Measurements from ENCODE around the gene THAP12.

THAP12 gene, protein sequence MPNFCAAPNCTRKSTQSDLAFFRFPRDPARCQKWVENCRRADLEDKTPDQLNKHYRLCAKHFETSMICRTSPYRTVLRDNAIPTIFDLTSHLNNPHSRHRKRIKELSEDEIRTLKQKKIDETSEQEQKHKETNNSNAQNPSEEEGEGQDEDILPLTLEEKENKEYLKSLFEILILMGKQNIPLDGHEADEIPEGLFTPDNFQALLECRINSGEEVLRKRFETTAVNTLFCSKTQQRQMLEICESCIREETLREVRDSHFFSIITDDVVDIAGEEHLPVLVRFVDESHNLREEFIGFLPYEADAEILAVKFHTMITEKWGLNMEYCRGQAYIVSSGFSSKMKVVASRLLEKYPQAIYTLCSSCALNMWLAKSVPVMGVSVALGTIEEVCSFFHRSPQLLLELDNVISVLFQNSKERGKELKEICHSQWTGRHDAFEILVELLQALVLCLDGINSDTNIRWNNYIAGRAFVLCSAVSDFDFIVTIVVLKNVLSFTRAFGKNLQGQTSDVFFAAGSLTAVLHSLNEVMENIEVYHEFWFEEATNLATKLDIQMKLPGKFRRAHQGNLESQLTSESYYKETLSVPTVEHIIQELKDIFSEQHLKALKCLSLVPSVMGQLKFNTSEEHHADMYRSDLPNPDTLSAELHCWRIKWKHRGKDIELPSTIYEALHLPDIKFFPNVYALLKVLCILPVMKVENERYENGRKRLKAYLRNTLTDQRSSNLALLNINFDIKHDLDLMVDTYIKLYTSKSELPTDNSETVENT

GRCh38 chr11:76380977-76381719 is at the start of gene THAP12, which contains the start of gene GVQW3:
THAP12 (minus strand) TSS chr11:76381132; CDS start chr11:76380836, 296 bp downstream.
GVQW3 (plus strand) TSS chr11:76381323; CDS start chr11:76381829, 506 bp downstream.
- peak within 1 kb of the TSS; percentile 94 to 98 (median 96) for H3K9ac ChIP-seq
- peak within 1 kb of the TSS; percentile 72 to 99 (median 96) for H3K4me3 ChIP-seq
- H4K20me1 ChIP-seq = peaks cover 27 to 44% (median 39%) of the 10 kb centered on the region in 11 experiments; a peak in 20 of 22 replicates
- H3K9me3 ChIP-seq (replicated peaks in 1 of 11) = no peaks in the 10 kb centered on the region
- H3K36me3 ChIP-seq = peaks cover 0 to 13% (median 4%) of the 10 kb centered on the region in 11 experiments; a peak in 7 of 22 replicates
- peak in 1 of 11 experiments; percentile 31; a peak in 1 of 22 replicates for TF ChIP-seq Cebpa-rat (IDR thresholded peaks at IDR 0.05)
- H3K4me2 ChIP-seq = peak within 1 kb of the TSS; percentile 92 to 99 (median 95)
- peak within 1 kb of the TSS; percentile 89 to 96 (median 92) for H3K27ac ChIP-seq
- peaks cover 31 to 50% (median 37%) of the 10 kb centered on the region in 10 experiments for H3K4me1 ChIP-seq
- H3K27me3 ChIP-seq = no peaks in the 10 kb centered on the region

- Histone ChIP-seq H3K27ac (no peak overlapping the region), H4K20me1 (no peaks in the 10 kb centered on the region), H3K4me3 (no peak overlapping the region), H3K36me3 (no peaks in the 10 kb centered on the region), H3K9me3 (replicated peaks in 1 of 11) (no peaks in the 10 kb centered on the region), H3K4me1 (no peaks in the 10 kb centered on the region), H3K27me3 (no peaks in the 10 kb centered on the region), H3K4me2 (no peak overlapping the region), H3K9ac (no peak overlapping the region)
- TF ChIP-seq Cebpa-rat (IDR thresholded peaks at IDR 0.05) = no peak
These were observed 45.7 kb upstream of the THAP12 start for GRCh38 chr11:76426660-76427059.

GRCh38 chr11:76424891-76425290 is 44.0 kb upstream of the THAP12 start:
- Histone ChIP-seq H3K4me1 (no peaks in the 10 kb centered on the region), H3K9me3 (replicated peaks in 1 of 11) (no peaks in the 10 kb centered on the region), H3K27ac (no peak overlapping the region), H3K27me3 (no peaks in the 10 kb centered on the region), H3K36me3 (no peaks in the 10 kb centered on the region), H3K4me3 (no peak overlapping the region), H3K9ac (no peak overlapping the region), H4K20me1 (no peaks in the 10 kb centered on the region), H3K4me2 (no peak overlapping the region)
- no peak for TF ChIP-seq Cebpa-rat (IDR thresholded peaks at IDR 0.05)

- no peaks in the 10 kb centered on the region for H3K36me3 ChIP-seq
- H3K4me1 ChIP-seq = no peaks in the 10 kb centered on the region
- no peak overlapping the region for H3K4me2 ChIP-seq
- TF ChIP-seq Cebpa-rat (IDR thresholded peaks at IDR 0.05) = no peak
- no peaks in the 10 kb centered on the region for H3K27me3 ChIP-seq
- H3K9me3 ChIP-seq (replicated peaks in 1 of 11) = no peaks in the 10 kb centered on the region
- H3K27ac ChIP-seq = no peak overlapping the region
- no peaks in the 10 kb centered on the region for H4K20me1 ChIP-seq
- no peak overlapping the region for H3K4me3 ChIP-seq
- no peak overlapping the region for H3K9ac ChIP-seq
These were observed 43.4 kb upstream of the THAP12 start for GRCh38 chr11:76424379-76424778.

DNA sequence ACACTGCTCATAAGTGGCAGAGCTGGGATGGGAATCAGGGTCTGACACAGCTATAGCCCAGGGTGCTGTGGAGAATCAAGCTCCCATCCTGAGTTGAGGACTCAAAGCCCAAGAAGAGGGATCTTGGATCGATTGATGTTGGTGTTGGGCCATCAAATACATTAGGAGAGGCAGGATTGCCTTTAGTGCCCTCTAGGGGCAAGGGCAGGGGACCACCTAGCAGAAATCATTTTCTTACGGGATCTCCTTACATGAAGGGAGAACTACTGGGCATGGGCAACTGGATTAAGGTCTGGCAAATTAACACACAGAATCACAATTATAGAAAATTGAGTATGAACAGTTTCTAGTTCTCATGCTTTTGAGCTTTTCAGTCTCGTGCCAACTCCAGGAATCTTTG is 39.0 kb upstream of the THAP12 start:
- H3K27me3 ChIP-seq = no peaks in the 10 kb centered on the region
- no peak overlapping the region for H3K4me3 ChIP-seq
- H3K4me1 ChIP-seq = no peaks in the 10 kb centered on the region
- H3K4me2 ChIP-seq = no peak overlapping the region
- H3K36me3 ChIP-seq = no peaks in the 10 kb centered on the region
- H3K9me3 ChIP-seq (replicated peaks in 1 of 11) = no peaks in the 10 kb centered on the region
- H3K27ac ChIP-seq = no peak overlapping the region
- no peaks in the 10 kb centered on the region for H4K20me1 ChIP-seq
- no peak overlapping the region for H3K9ac ChIP-seq
- TF ChIP-seq Cebpa-rat (IDR thresholded peaks at IDR 0.05) = no peak

DNA sequence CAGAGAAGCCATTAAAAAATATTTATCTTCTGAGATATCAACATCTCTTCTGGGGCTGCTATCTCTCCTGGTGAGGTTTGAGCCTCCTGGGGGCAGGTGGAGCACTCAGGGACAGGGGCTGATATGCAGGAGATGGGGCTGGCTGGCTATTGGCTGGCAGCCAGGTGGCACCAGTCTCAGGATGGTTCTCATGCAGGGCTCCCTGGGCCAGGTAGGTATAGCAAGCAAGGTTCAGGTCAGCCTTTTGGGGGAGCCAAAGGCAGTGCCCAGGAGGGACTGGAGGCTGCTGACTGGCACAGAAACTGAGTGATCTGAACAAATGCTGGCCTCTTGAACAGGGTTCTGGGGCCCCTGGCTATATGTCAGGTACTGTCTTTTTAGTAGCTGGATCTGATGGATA is 34.1 kb upstream of the THAP12 start:
- Histone ChIP-seq H3K36me3 (no peaks in the 10 kb centered on the region), H3K4me2 (no peak overlapping the region), H3K4me1 (no peaks in the 10 kb centered on the region), H3K27me3 (no peaks in the 10 kb centered on the region), H3K9me3 (replicated peaks in 1 of 11) (no peaks in the 10 kb centered on the region; a peak in 1 of 22 replicates), H3K9ac (no peak overlapping the region), H3K27ac (no peak overlapping the region), H4K20me1 (no peaks in the 10 kb centered on the region), H3K4me3 (no peak overlapping the region)
- no peak for TF ChIP-seq Cebpa-rat (IDR thresholded peaks at IDR 0.05)

DNA sequence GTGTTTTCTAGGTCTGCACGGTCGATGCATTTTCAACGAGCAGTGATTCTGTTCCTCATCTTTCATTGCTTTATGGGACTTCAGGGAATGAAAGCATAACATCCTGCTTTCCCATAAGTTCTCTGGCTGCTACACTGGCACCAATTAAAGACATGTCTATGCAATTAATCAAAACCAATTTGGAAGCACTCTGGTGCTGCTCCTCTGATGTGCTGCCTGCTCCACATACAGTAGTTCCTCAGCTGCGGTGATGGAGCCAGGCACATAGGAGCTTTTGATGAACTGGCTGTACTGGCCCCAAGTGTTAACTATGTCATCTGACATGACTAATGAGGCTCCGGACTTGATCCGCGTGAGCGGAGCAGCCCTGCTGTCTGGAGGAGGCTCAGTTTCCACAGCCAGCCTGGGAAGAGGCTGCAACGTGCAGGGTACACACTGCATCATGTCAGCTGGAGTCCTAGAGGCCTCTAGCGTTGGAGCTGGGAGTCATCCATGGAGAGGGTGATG is 30.0 kb upstream of the THAP12 start:
- Histone ChIP-seq H4K20me1 (no peaks in the 10 kb centered on the region), H3K4me2 (no peak overlapping the region), H3K9ac (no peak overlapping the region), H3K4me1 (peaks cover 10 to 26% (median 19%) of the 10 kb centered on the region in 10 experiments), H3K36me3 (no peaks in the 10 kb centered on the region), H3K27me3 (no peaks in the 10 kb centered on the region), H3K27ac (no peak overlapping the region), H3K4me3 (no peak overlapping the region), H3K9me3 (replicated peaks in 1 of 11) (no peaks in the 10 kb centered on the region; a peak in 1 of 22 replicates)
- TF ChIP-seq Cebpa-rat (IDR thresholded peaks at IDR 0.05) = no peak

DNA sequence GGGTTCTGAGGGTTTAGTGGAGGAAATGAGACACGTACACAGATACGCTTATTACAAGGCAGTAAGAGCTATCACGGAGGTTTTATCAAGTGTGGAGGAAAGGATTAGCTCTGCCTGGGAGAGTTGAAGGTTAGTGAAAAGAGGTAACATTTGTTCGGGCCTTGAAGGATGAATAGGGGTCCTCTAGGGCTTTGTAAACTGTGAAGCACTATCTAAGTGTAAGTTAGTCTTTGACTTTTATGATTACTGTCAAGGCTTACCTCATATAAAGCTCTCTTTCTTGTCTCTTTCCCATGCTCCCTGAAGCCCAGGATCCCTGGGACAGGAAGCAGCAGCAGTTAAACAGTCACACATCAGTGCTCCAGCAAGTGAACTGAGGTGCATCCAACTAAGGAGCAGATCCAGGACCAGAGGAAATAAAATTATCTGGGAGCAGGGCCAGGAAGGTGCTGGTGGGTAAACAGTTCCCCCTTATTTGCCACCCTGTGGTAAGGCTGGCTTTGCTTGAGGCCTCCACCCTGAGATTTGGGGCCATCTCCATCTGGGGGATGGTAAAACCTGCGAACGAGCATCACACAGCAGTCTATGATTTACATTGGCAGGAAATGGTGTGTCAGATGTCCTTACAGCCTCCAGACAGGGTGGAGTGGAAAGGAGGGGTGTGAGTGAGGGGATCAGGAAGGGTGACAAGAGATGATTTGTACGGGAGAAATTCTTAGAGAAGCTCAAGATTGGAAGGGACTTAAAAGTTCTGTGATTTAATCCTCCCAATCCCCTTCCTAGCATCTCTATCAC is 27.4 kb upstream of the THAP12 start:
- H3K4me3 ChIP-seq = no peak overlapping the region

More for the DNA sequence above, 27.4 kb upstream of the THAP12 start:
- Histone ChIP-seq H3K4me2 (peak overlapping the region; percentile 25 to 81 (median 69); a peak in 21 of 22 replicates), H3K27me3 (no peaks in the 10 kb centered on the region), H3K4me1 (peaks cover 10 to 26% (median 19%) of the 10 kb centered on the region in 10 experiments), H4K20me1 (no peaks in the 10 kb centered on the region), H3K9me3 (replicated peaks in 1 of 11) (no peaks in the 10 kb centered on the region; a peak in 1 of 22 replicates), H3K9ac (peak overlapping the region in 5 of 11 experiments; percentile 11 to 53 (median 17); a peak in 5 of 22 replicates), H3K36me3 (no peaks in the 10 kb centered on the region), H3K27ac (peak overlapping the region in 6 of 11 experiments; percentile 1 to 39 (median 8); a peak in 6 of 22 replicates)
- no peak for TF ChIP-seq Cebpa-rat (IDR thresholded peaks at IDR 0.05)

All from BLaER1 treated with 17β-estradiol and CSF1 and Interleukin-3, amounts not matched to agents 10 nM and 100 nM (cell line).